Fibroblast of skin of right biceps (primary cell): Measurements from ENCODE around the gene PET100.

Experiments
- DNase-seq: peaks from one replicate; pipeline ENCODE4 v3.0.0-alpha.2; 2013

PET100 gene

GRCh38 chr19:7612282-7613274 lies 17.0 kb upstream of the PET100 start:
- no peak for DNase-seq

GRCh38 chr19:7614859-7615741 lies 14.5 kb upstream of the PET100 start:
- DNase-seq: no peak

DNA sequence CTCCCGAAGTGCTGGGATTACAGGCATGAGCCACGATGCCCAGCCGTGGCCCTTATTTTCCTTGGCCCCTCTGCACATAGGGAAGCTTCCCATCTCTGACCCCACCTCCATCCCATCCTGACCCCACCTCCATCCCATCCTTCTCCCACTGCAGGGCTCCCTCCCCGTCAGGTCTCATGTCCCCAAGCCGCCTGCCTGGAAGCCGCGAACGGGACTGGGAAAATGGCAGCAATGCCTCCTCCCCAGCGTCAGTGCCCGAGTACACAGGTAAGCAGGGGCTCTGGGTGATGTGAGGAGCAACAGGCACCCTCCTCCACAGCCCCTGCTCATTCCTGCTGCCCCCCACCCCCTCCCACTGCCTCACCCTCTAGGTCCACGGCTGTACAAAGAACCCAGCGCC lies 12.4 kb upstream of the PET100 start:
- no peak for DNase-seq

GRCh38 chr19:7617735-7618134 lies 11.9 kb upstream of the PET100 start:
- DNase-seq: no peak

- no peak for DNase-seq
Measured at GRCh38 chr19:7618348-7618747, 11.2 kb upstream of the PET100 start.

- no peak for DNase-seq
Measured at GRCh38 chr19:7618771-7619510, 10.7 kb upstream of the PET100 start.

DNA sequence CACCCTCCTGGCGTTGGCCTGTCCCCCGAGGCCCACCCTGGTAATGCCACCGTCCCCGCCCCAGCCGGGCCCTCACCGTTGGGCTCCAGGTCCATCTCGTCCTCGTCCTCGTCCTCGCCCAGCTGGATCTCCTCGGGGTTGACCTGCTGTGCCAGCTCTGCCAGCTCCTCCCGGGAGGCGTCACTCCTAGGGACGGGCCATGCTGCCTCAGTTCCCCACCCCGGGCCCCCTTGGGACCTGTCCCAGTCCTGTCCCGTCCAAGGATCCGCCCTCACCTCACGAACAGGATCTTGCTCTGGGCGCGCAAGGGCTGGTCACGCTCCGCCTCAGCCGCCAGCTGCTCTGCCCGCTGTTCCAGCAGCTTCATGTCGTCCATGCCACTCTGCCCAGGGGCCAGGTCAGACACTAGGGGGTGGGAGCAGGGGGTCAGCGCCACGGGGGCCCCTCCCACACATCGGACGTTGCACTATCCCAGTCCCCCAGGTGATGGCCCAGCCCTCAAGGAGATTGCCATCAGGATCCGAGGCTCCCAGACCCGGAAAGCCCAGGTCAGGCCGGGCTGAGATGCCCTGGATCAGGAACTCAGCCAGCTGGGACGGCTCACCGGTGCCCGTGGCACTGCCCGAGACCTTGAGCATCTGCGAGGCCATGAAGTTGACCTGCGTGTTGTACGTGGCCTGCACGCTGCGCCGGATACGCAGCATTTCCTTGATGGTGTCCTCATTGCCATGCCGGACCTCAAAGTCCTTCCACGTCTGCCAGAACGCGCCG lies 9.7 kb upstream of the PET100 start:
- DNase-seq: no peak

- no peak for DNase-seq
Measured at GRCh38 chr19:7620442-7621412, 8.9 kb upstream of the PET100 start.

DNA sequence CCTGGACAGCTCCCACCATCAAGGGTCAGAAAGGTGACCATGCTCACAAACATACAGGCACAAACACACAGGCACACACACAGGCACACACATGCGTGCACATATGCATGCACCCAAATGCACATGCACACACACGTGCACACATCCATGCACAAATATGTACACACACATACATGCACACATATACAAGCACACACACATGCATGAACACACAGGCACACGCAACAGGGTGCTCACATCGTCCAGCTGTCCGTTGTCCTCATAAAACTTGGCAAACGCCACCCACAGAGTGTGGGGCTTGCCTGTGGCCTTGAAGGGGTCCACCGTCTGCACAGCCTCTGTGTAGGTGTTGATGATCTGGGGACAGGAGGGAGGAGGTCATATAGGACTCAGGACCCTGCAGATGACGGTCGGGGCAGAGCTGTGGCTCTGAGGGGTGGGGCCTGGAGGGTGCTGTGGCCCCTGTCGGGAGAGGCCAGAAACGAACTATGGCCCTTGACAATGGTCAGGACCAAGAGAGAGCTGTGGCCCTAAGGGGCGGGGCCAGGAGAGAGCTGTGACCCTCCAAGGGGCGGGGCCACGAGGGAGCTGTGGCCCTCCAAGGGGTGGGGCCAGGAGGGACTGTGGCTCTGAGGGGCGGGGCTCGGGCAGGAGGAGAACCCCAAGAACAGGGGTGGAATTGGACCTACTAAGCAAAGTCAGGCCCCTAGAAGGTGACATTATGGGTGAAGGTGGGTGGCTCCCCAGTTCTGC lies 6.5 kb upstream of the PET100 start:
- DNase-seq: no peak

DNA sequence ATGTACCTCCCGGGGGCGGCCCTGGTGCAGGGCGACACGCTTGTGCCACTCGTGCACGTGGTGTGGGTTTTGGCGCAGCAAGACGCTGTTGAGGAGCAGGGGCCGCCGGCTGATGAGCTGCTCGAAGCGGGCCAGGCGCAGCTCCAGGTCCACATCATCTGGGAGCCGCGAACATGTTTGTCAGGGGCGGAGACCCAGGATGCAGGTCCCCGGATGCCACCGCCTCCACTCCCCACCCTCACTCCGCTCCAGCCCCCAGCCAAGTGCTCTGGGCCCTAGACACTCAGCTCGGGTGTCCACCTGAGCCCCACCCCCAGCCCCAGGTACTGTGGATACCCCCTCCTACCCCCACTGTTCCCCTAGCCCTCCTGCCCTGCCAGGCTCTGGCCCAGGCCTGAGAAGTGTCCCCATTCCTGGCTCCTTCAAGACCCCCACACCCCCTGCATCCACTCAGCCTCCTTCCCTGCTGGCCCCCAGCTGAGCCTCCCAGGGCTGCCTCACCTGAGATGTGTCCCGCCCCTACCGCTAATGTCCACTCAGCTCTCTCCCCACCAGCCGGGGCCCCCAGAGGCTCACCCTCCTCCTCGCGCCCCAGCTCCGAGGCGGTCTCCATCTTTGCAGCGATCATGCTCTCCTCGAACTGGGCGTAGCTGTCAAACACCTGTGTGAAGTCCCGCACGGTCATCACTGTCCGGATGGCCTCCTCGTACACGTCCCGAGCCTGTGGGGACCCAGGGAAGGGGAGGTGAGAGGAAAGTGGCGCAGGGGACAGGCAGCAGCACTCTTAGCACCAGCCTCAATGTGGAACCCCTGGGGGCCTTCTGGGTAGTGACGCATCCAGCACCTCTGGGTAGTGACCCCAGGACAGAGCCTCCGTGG lies 5.6 kb upstream of the PET100 start:
- no peak for DNase-seq

- DNase-seq: no peak
Measured at GRCh38 chr19:7624810-7625209, 4.8 kb upstream of the PET100 start.

- DNase-seq: no peak
Measured at GRCh38 chr19:7625763-7626372, 3.7 kb upstream of the PET100 start.

DNA sequence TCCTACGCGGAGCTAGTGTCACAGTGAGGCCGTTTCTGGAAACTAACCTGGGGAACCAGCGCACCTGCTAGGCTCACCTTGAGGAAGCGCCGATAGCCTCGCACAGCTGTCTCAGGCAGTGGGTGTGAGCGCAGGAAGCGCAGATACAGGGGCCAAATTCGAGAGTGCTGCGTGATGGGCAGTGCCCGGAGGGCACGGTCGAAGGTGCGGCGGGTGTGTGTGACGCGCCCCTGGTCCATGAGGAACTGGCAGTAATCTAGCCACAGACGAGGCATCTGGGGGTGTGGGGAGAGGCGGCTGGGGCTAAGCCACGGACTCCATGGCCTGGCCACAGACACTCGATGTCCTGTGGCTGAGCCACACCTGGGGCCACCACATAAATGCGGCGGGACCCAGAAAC lies 2.4 kb upstream of the PET100 start:
- DNase-seq: no peak

DNA sequence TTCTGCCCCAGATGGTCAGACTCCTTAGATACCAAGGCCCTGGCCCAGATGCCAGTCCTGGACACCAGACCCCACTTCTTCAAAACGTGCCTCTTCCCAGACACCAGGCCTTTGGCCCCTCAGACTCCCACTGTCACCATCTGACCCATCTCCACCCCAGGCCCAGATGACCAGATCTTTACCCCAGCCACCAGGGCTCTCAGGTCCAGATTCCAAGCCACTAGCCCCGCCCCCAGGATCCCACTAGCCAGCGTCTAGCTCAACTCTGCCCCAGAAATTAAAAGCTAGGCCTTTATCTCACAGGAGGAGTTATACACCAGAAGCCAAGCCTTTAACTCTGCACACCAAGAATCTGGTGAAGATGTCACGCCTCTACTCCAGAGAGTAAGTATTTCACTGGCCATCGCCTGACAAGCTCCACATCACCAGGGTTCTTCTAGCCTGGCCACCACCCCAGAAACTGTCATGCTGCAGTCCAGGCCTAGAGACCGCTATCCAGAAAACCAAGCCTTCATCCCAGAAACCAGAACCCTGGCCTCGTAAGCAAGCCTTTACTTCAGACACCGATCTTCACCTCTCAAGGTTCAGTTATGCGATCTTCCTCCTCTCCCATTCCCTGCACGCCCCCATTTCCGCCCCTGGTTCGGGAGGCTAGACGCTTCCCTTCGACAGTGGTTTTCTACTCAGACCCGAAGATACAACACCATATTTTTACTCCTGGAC lies 843 bp upstream of the PET100 start:
- DNase-seq: no peak

DNA sequence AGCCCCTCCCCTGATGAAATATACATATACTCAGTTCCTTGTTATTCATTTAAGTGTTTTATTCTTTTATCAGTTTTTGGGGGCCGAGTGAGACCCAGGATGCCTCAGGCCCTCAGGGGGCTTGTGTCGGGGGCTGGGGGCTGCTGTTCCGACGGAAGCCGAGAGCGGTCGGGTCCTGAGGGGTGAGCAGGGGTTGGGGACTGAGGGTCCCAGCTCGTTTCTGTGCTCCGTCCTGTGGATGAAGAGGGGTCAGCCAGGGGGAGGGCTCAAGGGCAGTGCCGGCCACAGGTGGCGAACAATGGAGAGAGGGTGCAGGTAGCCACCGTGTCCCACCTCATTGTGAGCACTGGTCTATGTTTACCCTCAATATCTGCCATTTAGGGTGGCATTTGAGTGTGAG lies 2.0 kb downstream of the PET100 start:
- DNase-seq: no peak

- no peak for DNase-seq
Measured at GRCh38 chr19:7632340-7633203, 3.0 kb downstream of the PET100 start.

GRCh38 chr19:7633698-7634097 lies 4.1 kb downstream of the PET100 start, which contains the start of gene PCP2:
Gene PCP2 (minus strand): TSS chr19:7633719. CDS start chr19:7633457, 262 bp downstream.
- DNase-seq: no peak
